Activated naive CD4-positive, alpha-beta T cell treated with anti-CD3 and anti-CD28 coated beads for 36 hours (primary cell): ENCODE results near the gene YPEL4. TPM values are rescaled to one million over a fixed set of nuclear protein-coding genes. Genes with fewer than 3 reads are reported as not detected.

Source experiments
- CTCF ChIA-PET: fragments of 350-600 bp; sonication (Branson Sonifier 250); formaldehyde crosslinking; loops from one replicate; lab custom pipeline; 2021; ENCODE audit warnings: antibody characterized with exemption; lab: Charles Lee
- DNase-seq: peaks from one replicate; pipeline ENCODE4 v3.0.0-alpha.2; 2020
- H3K27ac Mint-ChIP-seq: one replicate; pipeline ENCODE4 v1.8.0; 2021; ENCODE audit warnings: mild to moderate bottlenecking, mixed read lengths
- H3K27me3 Mint-ChIP-seq: one replicate; pipeline ENCODE4 v1.8.0; 2021; ENCODE audit warnings: low read depth, mixed read lengths
- H3K36me3 Mint-ChIP-seq: one replicate; pipeline ENCODE4 v1.8.0; 2021; ENCODE audit warnings: low read depth, mixed read lengths
- H3K4me1 Mint-ChIP-seq: one replicate; pipeline ENCODE4 v1.8.0; 2021; ENCODE audit warnings: low read depth, mixed read lengths
- H3K4me3 Mint-ChIP-seq: one replicate; pipeline ENCODE4 v1.8.0; 2021; ENCODE audit warnings: mild to moderate bottlenecking, moderate library complexity, mixed read lengths
- H3K9me3 Mint-ChIP-seq: one replicate; pipeline ENCODE4 v1.8.0; 2021; ENCODE audit warnings: mixed read lengths
- intact Hi-C: fragments of 100-400 bp; cut with micrococcal nuclease; formaldehyde crosslinking; loops from one replicate; pipeline ENCODE4 v1.15.1; 2023
- total RNA-seq, 2 experiments: library from RNA; stranded (reverse); gene quantifications; one replicate each; pipeline ENCODE4 v1.2.3, GENCODE V29; 2021

YPEL4 gene
- total RNA-seq, 2 experiments from 2014 or later = 0.17 to 0.54 TPM

DNA sequence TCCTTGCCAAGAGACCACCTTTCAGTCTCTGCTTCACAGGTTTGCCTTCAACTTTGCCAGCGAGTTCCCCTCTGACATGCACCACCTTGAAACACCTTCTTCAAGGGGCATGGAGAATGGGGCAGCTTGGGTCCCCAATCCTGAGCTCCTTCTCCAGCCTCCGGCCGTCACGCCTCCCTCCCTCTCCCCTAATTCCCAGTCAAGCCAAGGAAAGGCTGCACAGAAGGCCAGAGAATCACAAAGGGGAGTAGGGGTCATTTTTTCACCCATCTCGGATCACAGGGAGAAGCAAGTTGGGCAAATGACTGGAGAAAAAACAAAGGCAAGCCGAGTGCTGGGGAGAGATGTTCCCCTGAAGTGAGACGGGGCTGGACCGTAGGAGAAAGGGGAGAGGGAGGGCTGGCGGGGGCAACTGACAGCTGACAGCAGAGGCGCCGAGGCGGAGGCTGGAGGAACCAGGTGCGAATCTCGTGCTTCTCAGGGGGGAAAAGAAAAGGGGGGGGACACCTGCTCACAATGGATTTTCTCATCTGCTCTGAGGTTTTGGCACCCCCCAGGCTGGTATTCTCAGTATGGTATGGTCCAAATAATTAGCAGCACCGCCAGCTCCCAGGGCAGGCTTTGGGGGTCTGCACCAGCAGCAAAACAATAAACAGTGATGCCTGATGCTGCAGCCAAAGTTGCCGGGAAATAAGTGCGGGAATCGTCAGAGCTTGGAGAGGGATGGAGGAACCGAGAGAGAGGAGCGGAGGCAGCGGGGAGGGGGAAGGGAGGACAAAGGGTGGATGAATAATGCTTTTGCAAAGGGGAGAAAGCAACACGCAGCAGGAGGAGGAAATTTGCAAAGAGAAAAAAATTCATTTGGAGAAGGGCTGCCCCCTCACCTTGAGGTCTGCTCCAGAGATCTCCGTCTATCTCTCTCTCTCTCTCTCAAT is 644 bp downstream of the YPEL4 start:
- Mint-ChIP-seq H3K4me1 (peaks cover 38% of the 10 kb centered on the region), H3K9me3 (no peaks in the 10 kb centered on the region), H3K27me3 (peaks cover 37% of the 10 kb centered on the region), H3K27ac (no peak overlapping the region), H3K4me3 (peak overlapping the region; percentile 75), H3K36me3 (no peaks in the 10 kb centered on the region)
- DNase-seq = peak; percentile 37
- CTCF ChIA-PET = interaction anchor here (0.6 to 12.3 kb wide), 4 partner anchors 81 to 1252 kb away, joined by 3 to 127 read pairs (median 6); partner anchors contain the start of gene UBE2L6
- intact Hi-C loops = loop anchor here (1.0 to 2.0 kb wide), 3 partner anchors 8 to 187 kb away; partner anchors contain the start of gene CLP1

DNA sequence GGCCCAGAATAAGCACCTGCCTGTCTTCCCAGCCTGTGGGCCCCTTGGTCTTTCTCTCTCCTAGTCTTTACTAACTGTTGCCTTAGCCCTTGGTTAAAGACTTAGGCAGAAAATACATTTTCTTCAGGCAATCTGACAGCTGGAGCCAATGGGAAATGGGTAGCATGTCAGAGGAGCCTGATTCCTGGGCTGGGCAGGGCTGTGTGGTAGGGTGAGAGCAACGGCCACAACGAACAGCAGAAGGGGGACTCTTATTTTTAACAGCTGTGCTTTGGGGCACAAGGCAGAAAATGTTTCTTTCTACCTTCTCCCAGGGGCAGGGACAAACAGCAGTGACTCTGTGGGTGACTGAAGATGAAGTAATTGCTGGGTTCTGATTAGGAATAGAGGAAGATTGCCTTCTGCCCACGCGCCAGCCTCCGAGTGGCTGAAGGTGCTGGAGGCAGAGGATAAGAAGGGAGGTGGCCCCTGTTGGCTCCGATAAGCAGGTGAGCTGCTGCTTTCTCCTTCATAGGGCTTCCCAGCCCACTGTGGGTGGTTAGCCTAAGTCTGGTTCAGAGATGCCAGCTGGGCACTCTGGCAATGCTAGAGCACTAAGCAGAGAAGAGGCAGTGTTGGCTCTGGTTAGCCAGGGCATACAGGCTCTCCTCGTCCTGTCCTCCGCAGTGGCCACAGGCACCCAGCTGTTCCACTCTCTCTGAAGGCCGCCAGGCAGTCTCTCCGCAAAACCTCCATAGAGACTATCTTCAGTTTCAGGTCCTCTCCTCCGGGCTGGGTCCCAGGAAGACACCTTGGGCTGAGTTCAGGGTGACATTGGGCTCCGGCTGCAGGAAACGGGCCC is 1.5 kb downstream of the YPEL4 start:
- Mint-ChIP-seq H3K4me3 (peak overlapping the region; percentile 75), H3K27me3 (peaks cover 37% of the 10 kb centered on the region), H3K4me1 (peaks cover 38% of the 10 kb centered on the region), H3K27ac (no peak overlapping the region), H3K36me3 (no peaks in the 10 kb centered on the region), H3K9me3 (no peaks in the 10 kb centered on the region)
- DNase-seq = peak; percentile 28
- intact Hi-C loops = loop anchor here (1.0 to 2.0 kb wide), 2 partner anchors 145 to 186 kb away; no protein-coding TSS in a partner anchor
- CTCF ChIA-PET = interaction anchor here (1.0 to 12.3 kb wide), 3 partner anchors 80 to 155 kb away, joined by 5 to 127 read pairs (median 8); partner anchors contain the start of gene UBE2L6

DNA sequence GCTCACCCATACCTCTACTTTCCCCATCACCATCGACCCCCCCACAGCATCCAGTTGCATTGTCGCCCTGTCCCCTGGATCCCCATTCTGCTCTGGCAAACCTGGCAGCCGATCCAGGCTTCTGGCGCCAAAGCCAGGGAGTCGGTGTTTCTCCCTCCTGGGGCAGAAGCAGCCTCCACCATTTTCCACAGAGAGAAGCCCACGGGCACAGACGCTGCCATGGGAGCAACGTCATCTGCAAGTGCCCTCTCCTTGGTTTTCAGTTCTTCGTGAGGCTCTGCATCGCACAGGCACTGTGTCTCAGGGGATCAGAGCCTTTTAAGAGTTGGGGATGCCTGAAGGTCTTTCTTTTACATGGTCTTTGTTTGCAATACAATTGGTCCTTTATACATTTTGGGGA is 2.3 kb downstream of the YPEL4 start:
- intact Hi-C loops = no loop called here
- Mint-ChIP-seq H3K27ac (no peak overlapping the region), H3K27me3 (peaks cover 37% of the 10 kb centered on the region), H3K9me3 (no peaks in the 10 kb centered on the region), H3K4me1 (peaks cover 36% of the 10 kb centered on the region), H3K36me3 (no peaks in the 10 kb centered on the region), H3K4me3 (no peak overlapping the region)
- no peak for DNase-seq
- CTCF ChIA-PET = interaction anchor here (1.5 to 12.3 kb wide), 4 partner anchors 9 to 154 kb away, joined by 5 to 127 read pairs (median 10); partner anchors contain the start of gene UBE2L6

- H3K27me3 Mint-ChIP-seq = peaks cover 37% of the 10 kb centered on the region
- H3K27ac Mint-ChIP-seq = no peak overlapping the region
- no peak for DNase-seq
- H3K36me3 Mint-ChIP-seq = no peaks in the 10 kb centered on the region
- H3K9me3 Mint-ChIP-seq = no peaks in the 10 kb centered on the region
- H3K4me1 Mint-ChIP-seq = peaks cover 36% of the 10 kb centered on the region
- no peak overlapping the region for H3K4me3 Mint-ChIP-seq
- CTCF ChIA-PET = interaction anchor here (0.9 to 12.3 kb wide), 4 partner anchors 10 to 154 kb away, joined by 4 to 127 read pairs (median 9); partner anchors contain the start of gene UBE2L6
- intact Hi-C loops = no loop called here
These were observed 2.9 kb downstream of the YPEL4 start for GRCh38 chr11:57646799-57647303.

DNA sequence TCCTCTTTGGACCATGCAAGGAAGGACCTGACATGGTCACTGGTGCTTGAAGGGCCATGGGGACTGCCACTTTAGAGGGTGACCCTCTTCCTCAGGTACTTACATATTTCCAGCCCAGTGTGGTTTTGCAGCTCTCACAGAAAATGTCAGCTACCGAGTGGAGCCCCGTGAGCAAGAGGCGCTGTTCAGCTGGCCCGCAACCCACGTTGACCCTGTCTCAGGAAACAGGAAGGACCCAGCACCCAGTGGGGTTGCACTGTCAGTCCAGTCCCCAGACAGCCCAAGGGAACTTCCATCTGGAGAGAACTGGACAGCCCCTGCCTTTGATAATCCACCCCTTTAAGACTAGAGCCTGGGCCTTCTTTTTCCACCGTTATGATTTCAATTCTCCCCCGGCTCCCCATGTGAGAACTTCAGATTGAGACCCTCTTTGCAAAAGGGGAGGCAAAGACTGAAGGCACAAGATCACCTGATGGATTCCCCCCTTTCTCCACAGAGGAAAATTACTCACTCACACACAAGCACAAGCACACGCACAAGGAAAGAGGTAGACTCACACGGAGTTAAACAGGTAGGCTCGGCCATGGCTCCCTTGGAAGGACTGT is 3.4 kb downstream of the YPEL4 start:
- H3K9me3 Mint-ChIP-seq = no peaks in the 10 kb centered on the region
- CTCF ChIA-PET = interaction anchor here (0.9 to 12.3 kb wide), 4 partner anchors 10 to 153 kb away, joined by 4 to 127 read pairs (median 9); partner anchors contain the start of gene UBE2L6
- no peaks in the 10 kb centered on the region for H3K36me3 Mint-ChIP-seq
- no peak overlapping the region for H3K4me3 Mint-ChIP-seq
- no peak for DNase-seq
- peaks cover 37% of the 10 kb centered on the region for H3K27me3 Mint-ChIP-seq
- intact Hi-C loops = no loop called here
- no peak overlapping the region for H3K27ac Mint-ChIP-seq
- H3K4me1 Mint-ChIP-seq = peaks cover 36% of the 10 kb centered on the region

DNA sequence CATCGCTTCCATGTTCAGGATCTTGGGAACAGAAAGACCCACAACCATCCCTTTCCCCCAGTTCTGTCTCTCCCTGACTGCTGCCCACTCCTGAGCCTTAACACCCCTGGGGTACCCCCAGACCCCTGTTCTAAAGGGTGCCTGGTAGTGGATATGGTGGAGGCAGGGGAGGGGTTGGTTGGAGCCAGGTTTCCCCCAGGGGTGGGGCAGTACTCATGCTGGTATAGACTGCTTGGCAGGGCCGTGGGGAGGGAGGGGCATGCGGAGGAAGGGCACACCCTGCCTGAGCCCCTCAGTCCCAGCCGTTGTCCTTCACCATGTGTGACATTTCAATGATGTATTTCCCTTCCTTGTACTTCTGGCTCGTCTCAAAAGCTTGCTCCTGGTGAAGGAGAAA is 4.0 kb downstream of the YPEL4 start:
- intact Hi-C loops = no loop called here
- peaks cover 36% of the 10 kb centered on the region for H3K4me1 Mint-ChIP-seq
- H3K27me3 Mint-ChIP-seq = peaks cover 39% of the 10 kb centered on the region
- H3K36me3 Mint-ChIP-seq = no peaks in the 10 kb centered on the region
- H3K9me3 Mint-ChIP-seq = no peaks in the 10 kb centered on the region
- CTCF ChIA-PET = interaction anchor here (0.9 to 12.3 kb wide), 9 partner anchors 8 to 188 kb away, joined by 3 to 258 read pairs (median 13); partner anchors contain the start of genes RTN4RL2 and UBE2L6
- no peak overlapping the region for H3K27ac Mint-ChIP-seq
- no peak overlapping the region for H3K4me3 Mint-ChIP-seq
- DNase-seq = no peak

DNA sequence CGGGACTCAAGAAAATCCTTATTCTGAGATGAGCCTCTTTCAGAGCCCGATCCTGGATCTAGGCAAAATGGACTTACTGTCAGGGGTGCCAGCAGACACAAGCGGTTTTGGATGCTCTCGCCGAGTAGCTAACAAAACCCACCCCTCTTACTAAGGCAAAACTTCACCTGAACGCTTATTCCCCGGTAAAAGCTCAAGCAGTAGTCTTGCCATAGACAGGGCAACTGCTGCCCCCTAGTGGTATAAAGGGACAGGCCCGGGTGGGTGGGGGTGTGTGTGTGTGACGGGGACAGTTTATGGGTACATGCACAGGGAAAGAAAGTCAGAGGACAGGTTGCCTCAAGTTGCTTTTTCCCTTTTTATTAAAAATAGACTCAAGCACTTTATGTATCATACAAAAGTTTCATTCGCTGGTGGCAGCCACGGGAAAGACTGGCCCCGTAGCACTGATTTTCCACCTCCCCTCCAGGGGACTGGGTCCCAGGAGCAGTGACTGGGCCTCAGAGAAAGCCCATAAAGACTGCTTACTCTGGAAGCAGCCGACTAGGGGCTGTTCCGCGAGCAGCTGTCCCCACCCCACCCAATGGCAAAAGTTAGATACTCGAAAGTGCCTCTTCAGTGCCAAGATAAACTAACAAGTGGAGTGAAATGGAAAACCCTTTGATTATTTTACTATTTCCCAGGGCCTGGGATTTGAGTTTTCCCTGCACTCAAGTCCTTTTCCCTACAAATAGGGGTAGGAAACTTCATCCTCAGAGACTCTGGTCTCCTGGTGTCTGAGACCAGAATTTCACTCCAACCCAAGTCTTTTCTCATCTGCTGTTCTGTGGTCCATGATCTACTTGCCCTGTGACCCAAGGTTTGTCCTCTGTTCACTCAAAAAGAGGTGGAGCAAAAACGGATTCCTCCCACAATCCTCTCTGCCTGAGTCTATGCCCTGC is 4.7 kb downstream of the YPEL4 start:
- H3K9me3 Mint-ChIP-seq = no peaks in the 10 kb centered on the region
- H3K27ac Mint-ChIP-seq = no peak overlapping the region
- intact Hi-C loops = loop anchor here (1.0 kb wide), 1 partner anchor 152 kb away; no protein-coding TSS in a partner anchor
- peaks cover 39% of the 10 kb centered on the region for H3K27me3 Mint-ChIP-seq
- peaks cover 35% of the 10 kb centered on the region for H3K4me1 Mint-ChIP-seq
- H3K4me3 Mint-ChIP-seq = no peak overlapping the region
- no peaks in the 10 kb centered on the region for H3K36me3 Mint-ChIP-seq
- DNase-seq = peak; percentile 94
- CTCF ChIA-PET = interaction anchor here (0.6 to 12.3 kb wide), 35 partner anchors 9 to 299 kb away, joined by 3 to 258 read pairs (median 3); partner anchors contain the start of genes RTN4RL2 and UBE2L6

GRCh38 chr11:57643802-57644201 is 5.9 kb downstream of the YPEL4 start:
- H3K27ac Mint-ChIP-seq = no peak overlapping the region
- H3K9me3 Mint-ChIP-seq = no peaks in the 10 kb centered on the region
- no peaks in the 10 kb centered on the region for H3K36me3 Mint-ChIP-seq
- DNase-seq = no peak
- CTCF ChIA-PET = interaction anchor here (0.6 to 12.3 kb wide), 27 partner anchors 8 to 298 kb away, joined by 3 to 258 read pairs (median 3); partner anchors contain the start of genes RTN4RL2 and UBE2L6
- H3K27me3 Mint-ChIP-seq = peaks cover 41% of the 10 kb centered on the region
- H3K4me1 Mint-ChIP-seq = peaks cover 32% of the 10 kb centered on the region
- intact Hi-C loops = loop anchor here (1.0 kb wide), 1 partner anchor 151 kb away; no protein-coding TSS in a partner anchor
- no peak overlapping the region for H3K4me3 Mint-ChIP-seq

DNA sequence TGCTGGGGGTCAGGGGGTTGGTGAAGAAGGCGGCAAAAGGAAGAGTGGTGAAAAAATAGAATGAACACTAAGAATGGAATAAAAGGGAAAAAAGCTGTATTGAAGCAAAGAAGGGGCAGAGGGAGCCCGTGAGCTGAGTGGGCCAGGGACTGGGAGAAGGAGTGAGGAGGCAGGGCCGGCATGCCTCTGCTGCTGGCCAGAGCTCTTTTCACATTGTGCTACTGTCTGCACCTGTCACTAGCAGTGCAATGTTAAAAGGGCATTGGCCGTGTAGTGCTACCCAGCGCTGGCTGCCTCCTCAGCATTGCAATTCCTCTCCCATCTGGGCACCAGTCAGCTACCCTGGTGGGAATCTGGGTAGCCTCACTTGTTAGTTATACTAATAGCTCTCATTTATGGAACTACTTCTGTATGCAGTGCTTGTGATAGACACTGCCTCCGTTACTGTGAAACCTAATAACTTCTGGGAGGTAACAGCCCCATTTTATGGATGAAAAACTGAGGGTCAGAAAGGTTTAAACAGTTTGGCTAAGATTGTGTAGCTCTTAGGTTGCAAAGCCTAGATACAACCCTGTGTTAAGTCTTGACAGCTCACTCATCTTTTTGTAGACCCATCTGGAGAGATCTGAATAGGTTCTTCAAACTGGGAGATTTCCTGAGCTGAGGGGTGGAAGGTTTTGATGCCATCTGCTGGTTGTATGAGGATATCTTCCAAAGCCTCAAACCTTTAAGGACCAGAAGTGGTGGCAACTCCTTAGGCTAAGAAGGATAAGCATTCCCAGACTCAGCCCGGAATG is 8.5 kb downstream of the YPEL4 start:
- Mint-ChIP-seq H3K36me3 (no peaks in the 10 kb centered on the region), H3K27ac (no peak overlapping the region), H3K4me3 (no peak overlapping the region), H3K4me1 (peaks cover 18% of the 10 kb centered on the region), H3K9me3 (no peaks in the 10 kb centered on the region), H3K27me3 (peaks cover 20% of the 10 kb centered on the region)
- CTCF ChIA-PET = interaction anchor here (0.6 to 12.3 kb wide), 32 partner anchors 10 to 1211 kb away, joined by 3 to 258 read pairs (median 4); partner anchors contain the start of genes RTN4RL2, SELENOH and UBE2L6
- DNase-seq = peak; percentile 48
- intact Hi-C loops = loop anchor here (1.0 kb wide), 5 partner anchors 73 to 296 kb away; no protein-coding TSS in a partner anchor
